K562 (cell line): Measurements from ENCODE around the gene OR9A4. TPM values are rescaled to one million over a fixed set of nuclear protein-coding genes. Genes with fewer than 3 reads are reported as not detected.

Source experiments
- ATAC-seq: fragments of 200-7000 bp; cut with Tn5 transposase; 3 replicates; pipeline ENCODE4 v1.9.1; 2020; ENCODE audit warnings: moderate library complexity
- BruUV-seq: library from RNA; stranded (reverse); fragments of 400-500 nt; replicated peaks from 2 replicates; lab custom pipeline; 2021; lab: Mats Ljungman, UMichigan
- CTCF ChIA-PET: fragments of 300-600 bp; formaldehyde crosslinking; extraction: SDS; loops from one replicate; lab custom pipeline; 2021; ENCODE audit warnings: low intra/inter-chr PET ratio; lab: Yijun Ruan, JAX
- POLR2A ChIA-PET: fragments of 300-600, 350-650 bp; sonication (Branson Sonifier 250); formaldehyde crosslinking; extraction: SDS; loops from one replicate; lab custom pipeline; 2021; ENCODE audit warnings: antibody characterized with exemption, inconsistent platforms; lab: Yijun Ruan, JAX
- DNase-seq, 4 experiments: peaks; one replicate each; pipeline versions ENCODE4 v3.0.0 to v3.0.0-alpha.2; 2011 to 2018; ENCODE audit warnings: low spot score in 3 of 4, mixed read lengths in 3 of 4; ENCODE audit errors: extremely low read depth in 1 of 4
- FAIRE-seq: peaks from 2 replicates; lab custom pipeline; 2011; peaks lifted over from hg19 to GRCh38; lab: Jason Lieb, UNC
- H2AFZ ChIP-seq: 2 replicates; pipeline ENCODE4 v1.6.0; 2011; ENCODE audit warnings: low read depth, low read length, control low read depth, inconsistent platforms
- H3K27ac ChIP-seq: fragments of 200-600 bp; 3 replicates; pipeline ENCODE4 v1.8.0; 2011; ENCODE audit warnings: low read depth, mild to moderate bottlenecking, control low read depth, inconsistent platforms, low read length, moderate library complexity, mixed read lengths; ENCODE audit errors: extremely low read depth
- H3K27me3 ChIP-seq, 2 experiments: fragments of 300-600 bp in 1 of 2; 2 replicates in 1 of 2; 3 replicates in 1 of 2; pipeline versions ENCODE4 v1.6.0 to v1.8.0; 2011; ENCODE audit warnings: inconsistent platforms in 2 of 2, low read length in 2 of 2, mild to moderate bottlenecking in 1 of 2, mixed read lengths in 1 of 2, moderate library complexity in 1 of 2; ENCODE audit not compliant: control insufficient read depth in 2 of 2, insufficient read depth in 2 of 2
- H3K36me3 ChIP-seq: fragments of 300-600 bp; 3 replicates; pipeline ENCODE4 v1.8.0; 2011; ENCODE audit warnings: mild to moderate bottlenecking, low read length, inconsistent platforms; ENCODE audit not compliant: control insufficient read depth, insufficient read depth
- H3K4me1 ChIP-seq, 2 experiments: fragments of 200-600 bp in 1 of 2; replicated peaks in 1 of 2; 2 replicates in 1 of 2; 3 replicates in 1 of 2; pipeline versions ENCODE4 v1.5.1 to v1.8.0; 2011; ENCODE audit warnings: inconsistent platforms in 2 of 2, low read length in 2 of 2, mild to moderate bottlenecking in 1 of 2, mixed read lengths in 1 of 2, moderate library complexity in 1 of 2; ENCODE audit not compliant: control insufficient read depth in 2 of 2, insufficient read depth in 2 of 2
- H3K4me2 ChIP-seq: 2 replicates; pipeline ENCODE4 v1.6.1; 2011; ENCODE audit warnings: low read length, control low read depth, inconsistent platforms, mixed read lengths; ENCODE audit not compliant: insufficient read depth
- H3K4me3 ChIP-seq: fragments of 200-600 bp; sonication (generic), shearing (Covaris generic); 2 replicates; pipeline ENCODE4 v1.5.1; 2016; ENCODE audit warnings: control low read depth, inconsistent platforms
- H3K79me2 ChIP-seq: fragments of 200-600 bp; 3 replicates; pipeline ENCODE4 v1.8.0; 2011; ENCODE audit warnings: low read length, inconsistent platforms; ENCODE audit not compliant: control insufficient read depth, insufficient read depth
- H3K9ac ChIP-seq, 2 experiments: 2 replicates each; pipeline versions ENCODE4 v1.6.0 to v1.6.1; 2011; ENCODE audit warnings: low read depth in 2 of 2, low read length in 2 of 2, control low read depth in 1 of 2, inconsistent platforms in 1 of 2, mild to moderate bottlenecking in 1 of 2, mixed read lengths in 1 of 2; ENCODE audit not compliant: insufficient read depth in 1 of 2
- H3K9me1 ChIP-seq: one replicate; pipeline ENCODE4 v1.6.0; 2011; ENCODE audit warnings: inconsistent platforms, mild to moderate bottlenecking, low read length, moderate library complexity; ENCODE audit not compliant: control insufficient read depth, insufficient read depth
- H3K9me3 ChIP-seq: replicated peaks from 2 replicates; pipeline ENCODE4 v1.5.1; 2011; ENCODE audit warnings: low read depth, low read length, inconsistent platforms; ENCODE audit not compliant: control insufficient read depth, insufficient read depth
- H4K20me1 ChIP-seq: replicated peaks from 2 replicates; pipeline ENCODE4 v1.6.1; 2011; ENCODE audit warnings: low read length, inconsistent platforms, mixed read lengths; ENCODE audit not compliant: control insufficient read depth, insufficient read depth
- BDP1 ChIP-seq: IDR thresholded peaks from 3 replicates; pipeline ENCODE4 v1.6.1; 2011; ENCODE audit not compliant: insufficient read length, insufficient read depth
- CBFA2T3 ChIP-seq: fragments of 450-650 bp; IDR thresholded peaks from 2 replicates; pipeline ENCODE4 v1.6.1; 2017
- CBX2 ChIP-seq: fragments of 200-600 bp; sonication (generic); IDR thresholded peaks from one replicate; pipeline ENCODE4 v1.6.1; 2012; ENCODE audit warnings: mild to moderate bottlenecking, low read length, inconsistent platforms; ENCODE audit not compliant: insufficient read depth, poor library complexity, severe bottlenecking
- ELF1 ChIP-seq: fragments of 200-800 bp; sonication (Bioruptor generic); IDR thresholded peaks from 2 replicates; pipeline ENCODE4 v1.6.1; 2016; ENCODE audit warnings: missing genetic modification characterization, missing compliant biosample characterization
- MYC ChIP-seq, 2 experiments: fragments of 250-450 bp in 1 of 2; sonication (Bioruptor Pico) in 1 of 2; IDR thresholded peaks; 2 replicates each; pipeline versions ENCODE4 v1.5.1 to v1.6.1; 2012 to 2021; ENCODE audit warnings: low read depth in 2 of 2, borderline replicate concordance in 1 of 2, improper control_type of control experiment in 1 of 2, low read length in 1 of 2, mild to moderate bottlenecking in 1 of 2, moderate library complexity in 1 of 2
- NR2F6 ChIP-seq: fragments of 450-650 bp; formaldehyde crosslinking; IDR thresholded peaks from 2 replicates; pipeline ENCODE4 v1.4.0; 2020; ENCODE audit warnings: mild to moderate bottlenecking
- RNF219 ChIP-seq: fragments of 250-450 bp; sonication (Bioruptor Pico); IDR thresholded peaks from 2 replicates; pipeline ENCODE4 v1.5.0; 2022; ENCODE audit warnings: mild to moderate bottlenecking
- SAFB2 ChIP-seq: fragments of 200-400 bp; formaldehyde crosslinking; IDR thresholded peaks from 2 replicates; pipeline ENCODE4 v1.6.1; 2018; ENCODE audit warnings: borderline replicate concordance, low read length, low read depth, moderate library complexity; ENCODE audit not compliant: severe bottlenecking
- SPI1 ChIP-seq: IDR thresholded peaks from 2 replicates; pipeline ENCODE4 v1.6.1; 2011; ENCODE audit warnings: low read depth, low read length, control low read depth, borderline replicate concordance
- TCF15 ChIP-seq: fragments of 250-450 bp; sonication (Bioruptor Pico); IDR thresholded peaks from 2 replicates; pipeline ENCODE4 v1.8.0; 2022; ENCODE audit warnings: moderate library complexity, mild to moderate bottlenecking, inconsistent platforms
- TCF3 ChIP-seq: sonication (generic); formaldehyde crosslinking; IDR thresholded peaks from 2 replicates; pipeline ENCODE4 v1.4.0; 2020; ENCODE audit warnings: mild to moderate bottlenecking, missing genetic modification reagents
- ZC3H8 ChIP-seq: fragments of 450-650 bp; IDR thresholded peaks from 2 replicates; pipeline ENCODE4 v1.6.1; 2017
- ZNF449 ChIP-seq: fragments of 250-450 bp; sonication (Bioruptor Pico); IDR thresholded peaks from 2 replicates; pipeline ENCODE4 v1.8.0; 2022; ENCODE audit warnings: moderate library complexity, mild to moderate bottlenecking, inconsistent platforms
- ZNF512 ChIP-seq: IDR thresholded peaks from 2 replicates; pipeline ENCODE4 v1.6.1; 2016; ENCODE audit warnings: missing genetic modification characterization, missing compliant biosample characterization
- ZSCAN32 ChIP-seq: fragments of 450-650 bp; formaldehyde crosslinking; IDR thresholded peaks from 2 replicates; pipeline ENCODE4 v1.4.0; 2020; ENCODE audit warnings: mild to moderate bottlenecking, moderate library complexity
- WGBS: fragments of 100-300 bp; shearing (Covaris generic); methylation state at CpG from one replicate; pipeline ENCODE4 v1.1.6; 2016; ENCODE audit warnings: low coverage, mixed read lengths; ENCODE audit not compliant: insufficient coverage; ENCODE audit errors: missing lambda C conversion rate; 5-methylcytosine and 5-hydroxymethylcytosine counted together
- in situ Hi-C: fragments of 300-500 bp; cut with MboI; formaldehyde crosslinking; loops from 4 replicates; pipeline ENCODE4 v1.15.0; 2018; ENCODE audit warnings: inconsistent platforms, mixed read lengths
- intact Hi-C: fragments of 100-400 bp; cut with micrococcal nuclease; formaldehyde crosslinking; loops from 2 replicates; pipeline ENCODE4 v1.14.2; 2022
- polyA plus RNA-seq, 8 experiments: library from polyadenylated mRNA; depleted of rRNA in 4 of 8; stranded (reverse) in 5 of 8; unstranded in 3 of 8; fragments of >200 nt; fragmentation: Nextera tagmentation in 2 of 8; fragmentation: Illumina TruSeq in 1 of 8; extraction: Ambion mirVana in 2 of 8; extraction: Trizol in 1 of 8; gene quantifications; 2 replicates each; pipeline versions ENCODE4 v1.2.1 to v1.2.3, GENCODE V29; 2011 to 2014; ENCODE audit warnings: inconsistent platforms in 1 of 8, missing spikeins in 1 of 8
- total RNA-seq, 7 experiments: library from RNA; depleted of rRNA in 6 of 7; stranded (reverse); fragments of >200 nt in 6 of 7; fragmentation: Illumina TruSeq in 2 of 7; extraction: Trizol in 2 of 7; gene quantifications; 2 replicates each; pipeline versions ENCODE4 v1.2.1 to v1.2.3, GENCODE V29; 2011 to 2021; ENCODE audit warnings: low replicate concordance in 1 of 7
- TF ChIP-seq, protein P1 (sequence below): fragments of 450-650 bp; formaldehyde crosslinking; IDR thresholded peaks from 2 replicates; pipeline ENCODE4 v1.4.0; 2022; ENCODE audit warnings: mild to moderate bottlenecking, moderate library complexity

OR9A4 gene
- total and polyA plus RNA-seq, 9 of the 15 experiments (the other 6 are each of a cell fraction or from before 2014, with no cell fraction given), result not detected

- Histone ChIP-seq H3K9ac (no peak overlapping the region), H3K9me1 (no peaks in the 10 kb centered on the region), H3K27ac (no peak overlapping the region), H3K9me3 (0 out of 2 replicates have a peak, but pooled peaks cover 1% of the 10 kb centered on the region), H3K36me3 (no peaks in the 10 kb centered on the region), H3K4me1 (no peaks in the 10 kb centered on the region), H3K79me2 (no peaks in the 10 kb centered on the region), H4K20me1 (no peaks in the 10 kb centered on the region), H3K27me3 (no peaks in the 10 kb centered on the region), H2AFZ (no peak overlapping the region), H3K4me3 (no peak overlapping the region), H3K4me2 (no peak overlapping the region)
- in situ Hi-C loops (no loop called here), intact Hi-C loops (no loop called here)
- ChIA-PET CTCF (no interaction called here), POLR2A (no interaction called here)
- no TSS peak for BruUV-seq
- DNase-seq (no peak), ATAC-seq (no peak), FAIRE-seq (no peak)
- WGBS, result 0% methylated on average over 1 of the region's 1 CpG
- no peak for TF ChIP-seq CBX2
- no peak for TF ChIP-seq MYC (IDR thresholded peaks at IDR 0.05; ENCODE audit: low read depth, low read length)
- no peak for TF ChIP-seq MYC (CRISPR knock-in tag; IDR thresholded peaks at IDR 0.05; ENCODE audit: borderline replicate concordance, low read depth)
- TF ChIP-seq NR2F6, result no peak
- no peak for TF ChIP-seq ZSCAN32 (CRISPR knock-in tag)
- no peak for TF ChIP-seq ELF1 (tag)
- TF ChIP-seq SAFB2, result no peak
- TF ChIP-seq, protein P1, sequence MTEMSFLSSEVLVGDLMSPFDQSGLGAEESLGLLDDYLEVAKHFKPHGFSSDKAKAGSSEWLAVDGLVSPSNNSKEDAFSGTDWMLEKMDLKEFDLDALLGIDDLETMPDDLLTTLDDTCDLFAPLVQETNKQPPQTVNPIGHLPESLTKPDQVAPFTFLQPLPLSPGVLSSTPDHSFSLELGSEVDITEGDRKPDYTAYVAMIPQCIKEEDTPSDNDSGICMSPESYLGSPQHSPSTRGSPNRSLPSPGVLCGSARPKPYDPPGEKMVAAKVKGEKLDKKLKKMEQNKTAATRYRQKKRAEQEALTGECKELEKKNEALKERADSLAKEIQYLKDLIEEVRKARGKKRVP, result no peak
- no peak for TF ChIP-seq TCF15
- TF ChIP-seq ZC3H8, result no peak
- no peak for TF ChIP-seq BDP1
- TF ChIP-seq ZNF512, result no peak
- TF ChIP-seq RNF219 (CRISPR knock-in tag), result no peak
- no peak for TF ChIP-seq ZNF449
- TF ChIP-seq CBFA2T3, result no peak
- TF ChIP-seq SPI1, result no peak
- TF ChIP-seq TCF3 (CRISPR knock-in tag), result no peak
These were observed 26.9 kb upstream of the OR9A4 start for GRCh38 chr7:141889321-141889720.
